NAMALWA (cell line): ENCODE results near the gene SNRK.

ENCODE experiments used
- DNase-seq: peaks from one replicate; pipeline ENCODE4 v3.0.0-alpha.2; 2015; ENCODE audit warnings: low spot score

Gene SNRK

DNA sequence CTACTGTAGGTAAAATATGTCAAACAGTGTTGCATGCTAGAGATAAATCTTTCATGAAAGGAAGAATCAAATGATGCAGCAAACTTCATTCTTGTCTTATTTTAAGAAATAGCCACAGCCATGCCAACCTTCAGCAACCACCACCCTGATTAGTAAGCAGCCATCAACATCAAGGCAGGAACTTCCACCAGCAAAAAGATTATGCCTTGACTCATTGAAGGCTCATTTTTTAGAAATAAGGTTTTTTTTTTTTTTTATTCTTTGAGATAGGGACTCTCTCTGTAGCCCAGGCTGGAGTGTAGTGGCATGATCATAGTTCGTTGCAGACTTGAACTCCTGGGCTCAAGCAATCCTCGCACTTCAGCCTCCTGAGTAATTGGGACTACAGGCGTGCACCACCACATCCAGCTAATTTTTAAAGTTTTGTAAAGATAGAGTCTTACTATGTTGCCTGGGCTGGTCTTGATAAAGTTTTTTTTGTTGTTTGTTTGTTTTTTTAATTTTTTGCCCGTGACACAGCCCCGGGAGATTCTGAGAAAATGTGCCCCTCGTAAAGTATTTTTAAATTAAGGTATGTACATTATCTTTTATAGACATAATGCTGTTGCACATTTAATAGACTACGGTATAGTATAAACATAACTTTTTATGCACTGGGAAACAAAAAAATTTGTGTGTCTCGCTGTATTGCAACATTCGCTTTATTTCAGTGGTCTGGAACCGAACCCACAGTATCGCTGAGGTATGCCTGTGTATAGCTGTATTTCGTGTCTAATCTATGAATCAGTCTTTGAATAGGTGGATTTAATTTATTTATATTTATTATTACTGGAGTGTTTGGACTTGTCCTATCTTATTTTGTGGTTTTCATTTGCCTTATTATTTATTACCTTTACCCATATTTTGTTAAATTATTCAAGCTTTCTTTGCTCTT, 23.3 kb downstream of the SNRK start:
- no peak for DNase-seq

DNA sequence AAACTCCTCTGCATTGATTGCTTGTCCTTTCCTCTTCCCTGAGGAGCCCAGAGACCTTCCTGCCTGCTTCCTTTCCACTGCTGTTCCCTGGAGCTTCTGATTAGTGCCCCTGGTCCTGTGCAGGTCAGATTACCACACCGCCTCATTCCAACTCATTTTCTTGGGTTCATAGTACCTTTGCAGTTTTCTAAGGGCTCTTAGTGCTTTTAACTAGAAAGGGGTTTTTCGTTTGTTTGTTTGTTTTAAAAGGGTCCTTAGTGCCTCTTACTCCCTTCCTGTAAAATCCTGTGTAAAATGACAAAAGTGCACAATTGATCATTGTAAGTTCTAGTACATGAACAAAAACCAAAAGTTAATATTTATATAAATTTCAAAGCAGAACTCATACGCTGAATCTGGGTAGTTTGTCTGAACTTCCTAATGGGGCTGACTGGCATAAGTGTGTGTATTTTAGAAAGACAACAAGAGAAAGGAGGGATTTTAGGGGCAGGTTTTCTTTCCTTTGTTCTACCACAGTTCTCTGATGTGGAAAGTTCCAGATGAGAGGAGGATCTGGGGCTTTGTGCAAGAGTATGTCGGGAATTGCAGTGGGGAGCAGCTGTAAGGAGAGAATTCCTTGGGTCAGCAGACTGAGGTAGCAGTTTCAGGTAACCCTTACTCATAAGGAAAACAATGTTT, 30.6 kb downstream of the SNRK start:
- no peak for DNase-seq

DNA sequence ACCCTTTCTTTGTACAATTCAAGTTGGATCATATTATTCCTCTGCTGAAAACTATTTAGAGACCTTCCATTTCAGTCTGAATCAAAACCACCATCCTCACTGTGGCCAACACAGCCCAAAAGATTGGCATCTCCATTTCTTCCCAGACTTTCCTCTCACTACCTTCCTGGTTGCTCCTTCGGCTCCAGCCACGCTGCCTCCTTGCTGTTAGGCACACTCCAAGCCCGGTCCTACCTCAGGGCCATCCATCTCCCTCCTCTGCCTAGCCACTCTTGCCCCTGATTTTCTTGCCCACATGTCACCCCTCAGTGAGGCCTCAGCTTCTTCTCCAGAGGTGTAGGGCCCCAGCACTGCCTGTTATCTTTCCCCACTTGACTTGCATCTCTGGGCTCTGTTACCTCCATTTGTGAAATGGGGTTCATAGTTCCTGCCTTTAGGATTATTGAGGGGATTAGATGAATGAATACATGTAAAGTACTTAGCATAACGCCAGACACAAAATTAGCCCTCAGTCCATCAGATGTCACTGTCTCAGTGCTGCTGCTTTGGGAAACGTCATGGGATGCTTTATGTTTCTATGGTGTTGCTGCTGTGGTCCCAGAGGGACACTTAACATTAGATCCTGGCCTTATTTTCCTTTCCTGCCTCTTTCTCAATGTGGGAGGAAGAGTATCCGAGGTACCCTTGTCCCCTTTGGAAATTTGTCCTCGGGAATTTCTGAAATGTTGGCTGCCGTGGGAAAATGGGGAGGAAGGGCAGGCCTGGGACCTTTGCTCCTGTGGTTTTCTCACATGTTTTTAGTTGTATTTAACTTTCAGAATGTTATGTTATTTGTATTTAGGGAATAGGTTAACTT, 31.3 kb downstream of the SNRK start:
- DNase-seq: no peak

DNA sequence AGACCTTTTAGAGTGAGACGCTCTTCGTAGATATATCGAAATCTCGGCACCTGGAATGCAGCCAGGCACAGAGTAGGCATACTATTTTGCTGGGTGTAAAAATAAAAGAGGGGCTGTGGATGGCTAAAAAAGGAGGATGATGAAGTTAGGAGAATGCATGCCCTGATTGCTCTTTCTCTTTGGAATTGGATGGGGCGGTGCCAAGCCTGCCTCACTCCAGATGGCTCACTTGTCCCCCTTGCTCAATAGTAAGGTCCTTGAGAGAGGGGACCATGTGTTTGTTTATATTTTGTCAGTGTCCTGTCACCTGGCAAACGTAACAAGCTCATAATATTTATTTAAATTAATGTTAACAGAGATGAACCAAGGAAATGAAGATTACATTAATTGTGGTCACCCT, 33.0 kb downstream of the SNRK start:
- no peak for DNase-seq

DNA sequence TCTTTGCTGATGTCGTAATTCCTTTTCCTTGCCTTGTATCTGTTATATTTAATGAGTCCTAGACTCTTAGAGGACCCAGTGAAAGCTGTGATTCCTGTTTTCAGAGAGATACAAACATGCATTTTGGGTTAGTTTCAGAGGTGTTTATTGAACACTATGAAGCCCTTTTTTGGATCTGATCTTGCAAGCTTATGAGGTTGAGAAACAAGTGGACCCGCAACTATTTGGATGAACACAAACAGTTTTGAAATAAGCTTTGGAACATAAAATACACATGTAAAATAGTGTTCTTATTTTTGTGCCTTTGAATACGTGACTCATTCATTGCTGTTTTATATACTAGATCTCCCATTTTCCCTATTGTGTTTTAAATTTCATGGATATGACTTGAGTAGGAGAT, 33.5 kb downstream of the SNRK start:
- no peak for DNase-seq

DNA sequence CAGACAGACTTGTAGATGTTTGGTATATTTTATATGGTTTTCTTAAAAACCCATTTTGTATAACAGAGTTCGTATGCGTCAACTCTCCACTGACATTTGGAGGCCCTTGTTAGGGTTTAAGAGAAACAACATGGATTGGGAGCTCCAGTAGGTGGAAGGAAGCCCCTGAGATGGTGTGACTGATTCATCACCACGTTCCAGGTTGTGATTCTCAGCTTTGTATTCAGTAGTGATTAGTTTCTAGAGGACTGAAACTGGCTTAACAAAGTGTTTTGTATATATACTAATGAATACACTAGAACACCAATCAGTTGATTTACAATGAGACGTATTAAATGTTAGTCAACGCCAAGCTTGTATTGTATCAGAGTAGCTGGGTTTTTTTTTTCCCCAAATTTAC, 33.9 kb downstream of the SNRK start:
- no peak for DNase-seq

DNA sequence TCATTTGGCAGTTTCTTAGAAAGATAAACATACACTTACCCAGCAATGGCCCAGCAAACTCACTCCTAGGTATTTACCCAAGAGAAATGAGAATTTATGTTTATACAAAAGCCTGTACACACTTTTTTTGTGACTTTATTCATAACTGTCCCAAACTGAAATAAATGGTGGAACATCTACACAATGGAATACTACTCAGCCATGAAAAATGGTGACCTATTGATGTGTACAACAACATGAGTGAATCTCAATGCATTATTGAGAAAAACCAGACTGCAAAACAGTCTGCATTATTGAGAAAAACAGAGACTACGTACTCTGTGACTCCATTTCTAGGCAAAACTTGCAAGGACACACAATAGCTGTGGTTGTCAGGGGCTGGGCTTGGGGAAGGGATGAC, 37.2 kb downstream of the SNRK start:
- DNase-seq: no peak

DNA sequence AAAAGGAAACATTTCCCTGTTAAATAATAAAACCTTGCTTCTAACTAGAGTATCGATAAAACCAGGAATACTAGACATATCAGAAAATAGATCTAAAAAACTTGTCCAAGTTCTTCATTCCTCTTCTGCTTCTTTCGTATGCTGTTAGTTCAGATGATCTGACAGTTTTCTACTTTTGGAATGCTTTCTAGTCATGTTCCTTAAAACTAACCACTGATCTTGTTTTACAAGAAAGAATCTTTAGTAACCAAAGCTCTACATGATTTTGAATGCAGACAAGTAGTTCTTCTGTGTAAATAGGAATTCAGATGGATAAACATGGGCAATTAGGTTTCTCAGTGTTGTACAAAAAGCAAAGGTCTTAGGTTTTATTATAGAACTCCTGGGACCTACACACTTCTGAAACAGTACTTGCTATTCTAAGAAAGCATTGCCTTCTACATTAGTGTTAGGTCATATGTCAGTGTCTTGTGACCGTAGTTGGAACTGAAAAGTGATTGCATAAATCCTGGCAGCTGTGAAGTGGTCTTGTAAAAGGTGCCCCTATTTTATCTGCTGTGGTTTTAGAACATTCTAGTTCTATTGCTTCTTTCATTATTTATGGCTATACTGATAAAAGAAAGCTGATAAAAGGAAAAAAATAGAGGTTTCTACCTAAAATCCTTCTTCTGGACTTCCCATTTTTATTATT, 40.7 kb downstream of the SNRK start:
- DNase-seq: no peak

DNA sequence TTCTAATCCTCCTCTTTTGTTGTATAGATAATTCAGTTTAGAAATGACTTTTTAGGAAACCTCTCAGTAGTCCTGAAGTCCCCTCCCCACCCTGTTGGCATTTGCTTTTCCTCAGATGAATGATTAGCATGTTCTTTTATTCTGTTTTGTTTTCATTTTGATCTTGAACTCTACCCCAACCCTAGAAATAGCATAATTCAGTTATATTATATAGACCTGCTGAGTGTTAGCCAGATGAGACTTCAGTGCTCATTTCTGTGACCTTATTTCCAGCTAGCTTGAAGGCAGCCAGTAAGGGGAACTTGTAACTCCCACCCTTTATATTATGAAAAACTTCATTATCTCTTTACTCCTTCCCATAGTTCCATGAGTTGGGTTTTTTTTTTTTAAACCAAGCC, 41.2 kb downstream of the SNRK start:
- DNase-seq: no peak

DNA sequence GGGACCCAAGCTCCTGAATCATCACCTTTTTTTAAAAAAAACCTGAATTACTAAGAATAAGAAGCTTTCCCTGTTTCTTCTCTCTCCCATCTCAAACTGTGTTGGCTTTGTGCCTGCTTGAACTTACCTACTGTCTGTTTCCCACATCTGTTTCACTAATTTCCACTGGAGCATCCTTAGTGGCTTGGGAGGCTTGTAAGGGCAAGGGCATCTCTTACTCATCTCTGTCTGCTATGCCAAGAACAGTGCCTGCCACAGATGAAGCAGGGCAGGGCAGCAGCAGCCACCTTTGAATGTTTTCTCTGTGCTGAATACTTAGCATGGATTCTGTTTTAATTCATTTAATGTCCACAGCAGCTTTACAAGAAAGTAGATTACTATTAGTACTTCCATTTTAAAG, 42.3 kb downstream of the SNRK start:
- no peak for DNase-seq

DNA sequence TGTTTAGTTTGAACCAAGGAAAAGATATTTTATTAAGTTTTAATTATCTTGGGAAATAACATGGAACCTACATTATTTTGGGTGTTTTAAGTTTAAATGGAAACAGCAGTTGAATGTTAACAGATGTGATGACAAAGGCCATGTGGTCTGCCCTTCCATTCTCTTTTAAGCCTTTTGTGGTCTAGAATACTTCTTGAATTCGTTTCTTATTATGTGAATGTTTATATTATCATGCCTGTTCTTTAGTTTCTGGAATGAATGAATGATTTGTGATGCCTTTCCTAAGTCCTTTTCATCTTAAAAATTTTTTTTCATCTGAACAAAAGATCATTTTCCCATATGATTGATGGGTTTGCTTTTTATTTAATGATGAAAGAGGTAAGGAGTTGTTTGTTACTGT, 44.6 kb downstream of the SNRK start:
- DNase-seq: no peak

DNA sequence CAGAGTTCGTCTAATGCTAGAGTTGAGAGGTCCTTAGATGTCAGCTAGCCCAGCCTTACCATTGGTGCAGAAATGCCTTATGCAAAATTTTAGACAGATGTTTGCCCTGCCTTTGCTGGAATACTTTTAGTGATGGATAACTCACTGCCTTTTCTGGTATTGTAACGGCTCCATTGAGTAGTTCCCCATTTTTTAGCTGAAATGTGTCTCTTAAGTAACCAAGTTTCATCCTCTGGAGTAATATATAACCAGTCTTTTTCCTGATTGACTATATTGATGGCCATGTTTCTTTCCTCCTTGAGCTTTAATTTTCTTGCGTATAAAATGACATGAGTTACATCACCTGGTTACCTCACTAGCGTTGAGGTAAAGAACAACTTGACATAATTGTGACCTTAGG, 45.0 kb downstream of the SNRK start:
- no peak for DNase-seq

DNA sequence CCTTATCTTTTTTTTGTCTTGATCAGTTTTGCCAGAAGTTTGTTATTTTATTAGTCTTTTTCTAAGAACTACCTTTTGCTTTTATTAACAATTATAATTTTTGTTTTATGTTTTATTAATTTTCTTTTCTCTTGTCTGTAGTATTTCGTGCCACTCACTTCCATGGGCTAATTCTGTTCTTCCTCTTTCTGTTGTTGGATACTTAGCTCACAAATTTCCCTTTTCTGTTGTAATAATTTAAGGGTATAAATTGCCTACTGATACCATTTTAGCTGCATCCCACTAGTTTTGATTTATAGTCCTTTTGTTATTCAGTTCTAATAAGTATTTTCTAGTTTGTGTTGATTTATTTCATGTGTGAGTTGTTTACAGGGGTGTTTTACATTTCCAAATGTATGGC, 48.6 kb downstream of the SNRK start:
- no peak for DNase-seq

DNA sequence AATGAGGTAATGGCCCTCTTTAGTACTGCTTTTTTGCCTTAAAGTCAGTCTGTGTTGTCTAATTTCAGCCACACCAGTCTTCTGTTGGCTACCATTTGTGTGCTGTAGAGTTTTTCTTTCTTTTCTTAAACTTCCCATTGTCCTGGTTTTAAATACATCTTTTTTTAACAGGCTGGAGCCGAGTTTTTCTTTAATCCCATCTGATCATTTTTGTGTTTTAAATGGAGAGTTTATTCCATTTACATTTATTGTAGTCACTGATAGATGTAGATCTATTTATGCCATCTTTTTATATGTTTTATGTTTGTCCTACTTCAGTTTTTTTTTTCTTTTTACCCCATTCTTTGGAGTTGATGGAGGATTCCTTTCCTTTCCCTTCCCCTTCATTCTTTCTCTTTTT, 49.5 kb downstream of the SNRK start:
- no peak for DNase-seq

DNA sequence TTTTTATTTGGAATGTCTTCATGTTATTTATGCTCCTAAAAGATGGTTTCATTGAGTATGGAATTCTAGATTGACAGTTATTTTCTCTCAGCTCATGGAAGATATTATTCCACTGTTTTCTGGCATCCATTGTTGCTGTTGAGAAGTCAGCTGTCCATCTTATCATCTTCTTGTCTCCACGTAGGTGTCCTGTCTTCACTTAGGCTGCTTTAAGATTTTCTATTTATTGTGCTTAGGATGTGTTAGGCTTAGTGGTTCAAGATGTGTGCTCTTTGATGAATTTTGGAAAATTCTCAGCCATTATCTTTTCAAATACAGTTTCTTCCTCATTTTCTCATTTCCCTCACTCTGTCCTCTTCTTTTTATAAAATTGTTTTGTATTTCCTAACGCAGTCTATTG, 52.0 kb downstream of the SNRK start:
- peak; percentile 3 for DNase-seq

DNA sequence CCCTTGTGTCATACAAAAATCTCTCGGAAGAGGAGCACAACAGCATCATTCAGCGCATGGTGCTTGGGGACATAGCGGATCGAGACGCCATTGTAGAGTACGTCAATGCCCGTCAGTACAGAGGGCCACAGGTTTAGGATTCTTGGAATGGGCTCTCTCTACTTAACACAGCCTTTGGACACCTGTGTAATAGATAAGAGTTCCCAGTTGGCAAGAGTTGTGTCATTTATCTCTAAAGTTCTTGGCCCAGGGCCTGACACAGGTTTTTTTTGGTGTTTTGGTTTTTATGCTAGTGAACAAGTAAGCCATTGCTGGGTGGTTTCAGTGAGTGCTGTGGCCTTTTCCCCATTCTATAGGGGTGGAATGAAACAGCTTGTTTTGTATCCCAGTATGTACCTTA, 54.1 kb downstream of the SNRK start:
- DNase-seq: no peak

DNA sequence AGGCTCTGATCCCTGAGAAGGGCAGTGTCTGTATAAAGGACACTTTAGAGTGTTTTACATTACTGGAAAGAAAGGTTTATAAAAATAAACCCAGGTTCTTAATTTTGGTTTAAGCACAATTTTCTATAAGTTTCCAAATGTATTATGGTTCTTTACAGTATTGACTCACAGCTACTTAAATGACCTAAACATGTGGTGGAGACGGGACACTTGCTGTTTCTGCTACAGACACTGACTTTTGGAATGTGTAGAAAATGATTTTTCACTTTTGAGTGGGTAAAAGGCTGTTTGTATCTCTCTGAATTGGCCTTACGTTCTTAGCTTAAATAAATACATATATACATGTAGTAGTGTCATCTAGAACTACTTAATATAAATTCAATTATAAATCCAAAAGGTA, 55.4 kb downstream of the SNRK start:
- no peak for DNase-seq

DNA sequence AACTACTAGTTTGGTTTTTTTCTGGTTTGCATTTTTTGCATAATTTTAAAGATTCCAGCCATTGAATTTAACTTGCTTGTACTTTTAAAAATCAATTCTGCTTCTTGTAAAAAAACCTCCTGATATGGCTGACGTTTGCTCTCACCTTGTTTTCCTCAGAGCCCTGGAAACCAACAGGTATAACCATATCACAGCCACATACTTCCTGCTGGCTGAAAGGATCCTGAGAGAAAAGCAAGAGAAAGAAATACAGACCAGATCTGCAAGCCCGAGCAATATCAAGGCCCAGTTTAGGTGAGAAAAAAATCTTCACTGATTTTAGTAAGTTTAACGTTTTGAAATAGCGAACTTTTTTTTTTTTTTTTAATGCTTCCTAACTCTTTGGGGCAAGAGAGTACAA, 56.8 kb downstream of the SNRK start:
- no peak for DNase-seq

DNA sequence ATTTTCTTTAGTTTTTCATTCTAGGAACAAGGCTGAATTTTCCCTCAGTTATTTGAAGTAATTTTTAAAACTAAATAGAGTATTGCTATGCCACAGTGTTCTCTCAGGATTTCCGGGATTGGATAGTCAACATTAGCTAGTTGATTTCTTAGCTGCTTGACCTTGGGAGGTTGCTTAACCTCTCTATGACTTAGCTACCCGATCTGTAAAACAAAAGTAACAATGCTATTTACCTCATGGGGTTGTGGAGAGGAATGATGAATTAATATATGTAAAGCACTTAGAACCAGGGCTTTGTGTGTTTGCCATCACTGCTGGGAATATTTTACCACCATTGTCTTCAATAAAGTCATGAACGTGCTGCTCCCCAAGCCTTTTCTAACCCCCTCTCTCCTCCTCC, 57.5 kb downstream of the SNRK start:
- DNase-seq: no peak

DNA sequence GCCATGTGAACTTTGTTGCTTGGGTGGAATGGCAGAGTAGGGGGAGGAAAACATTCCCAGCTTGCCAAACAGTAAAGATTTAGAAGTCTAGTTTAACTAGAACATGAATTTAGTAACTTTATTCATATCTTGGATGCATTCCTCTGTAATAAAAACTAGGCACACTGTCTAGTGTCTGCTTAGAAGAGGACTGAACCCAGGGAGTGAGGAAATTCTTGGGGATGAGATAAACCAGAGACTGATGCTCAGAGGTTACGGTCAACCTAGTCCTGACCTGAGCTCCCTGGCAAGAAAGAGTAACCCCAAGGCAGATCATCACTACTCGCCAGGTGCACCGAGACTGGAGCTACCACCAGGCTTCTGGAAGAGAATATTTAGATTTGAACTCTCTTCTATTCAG, 58.2 kb downstream of the SNRK start:
- no peak for DNase-seq

DNA sequence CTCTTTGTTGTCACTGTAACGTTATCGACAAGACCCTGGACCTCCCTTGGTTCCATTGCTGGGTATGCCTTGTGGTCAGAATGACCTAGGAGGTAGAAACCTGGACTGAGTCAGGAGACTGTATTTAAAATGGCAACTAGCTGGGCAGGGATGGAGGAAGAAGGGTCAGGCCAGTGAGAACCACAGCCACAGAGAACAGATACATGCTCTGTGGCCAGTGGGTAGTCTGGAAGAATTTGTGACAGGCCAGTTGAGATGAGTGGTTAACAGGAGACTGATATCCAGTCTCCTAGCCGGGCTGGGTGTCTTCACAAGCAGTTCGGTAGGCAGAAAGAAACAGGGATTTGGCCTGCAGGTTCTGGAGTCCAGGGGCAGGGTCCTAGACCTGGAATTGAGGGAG, 58.9 kb downstream of the SNRK start:
- DNase-seq: no peak

DNA sequence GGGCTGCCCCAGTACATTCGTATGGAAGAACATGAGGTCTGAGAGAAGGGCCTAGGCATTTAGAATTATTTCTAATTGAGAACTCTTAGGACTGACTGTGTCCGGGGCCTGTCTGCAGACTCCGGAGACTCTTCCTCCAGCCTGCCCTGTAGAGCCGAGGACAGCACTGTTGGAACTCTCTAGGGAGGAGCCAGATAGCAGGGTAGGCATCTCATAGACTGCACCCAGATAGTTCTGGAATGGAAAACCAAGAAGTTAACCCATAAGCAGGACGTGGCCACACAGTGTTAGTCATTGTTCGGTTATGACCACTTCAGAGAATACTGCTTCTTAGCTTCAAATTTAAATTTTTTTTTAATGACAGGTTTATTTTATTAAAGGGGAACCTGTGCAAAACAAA, 59.5 kb downstream of the SNRK start:
- DNase-seq: no peak
